Left colon (tissue), 2 donors: ENCODE results near the gene LYL1. TPM values are rescaled to one million over a fixed set of nuclear protein-coding genes. Genes with fewer than 3 reads are reported as not detected.
A peak's percentile ranks its signal among the peaks of the same experiment; 100 is the strongest.

ENCODE experiments used
- ATAC-seq: fragments of 200-7000 bp; cut with Tn5 transposase; one replicate; pipeline ENCODE4 v1.9.1; 2020; ENCODE audit warnings: mild to moderate bottlenecking, moderate library complexity
- DNase-seq, 2 donors: peaks; one replicate each; pipeline ENCODE4 v3.0.0-alpha.2; 2020
- intact Hi-C, 2 donors: fragments of 100-400 bp; cut with DNase I in 1 of 2; cut with micrococcal nuclease in 1 of 2; formaldehyde crosslinking; loops; one replicate each; pipeline versions ENCODE4 v1.11.2 to v1.14.0; 2022; cut with DNase I, micrococcal nuclease
- total RNA-seq, 2 donors: library from RNA; stranded (reverse); fragmentation: NEBNext Ultra II Directional; extraction: Animal tissue kit (Norgen Biotek cat#: 25700); gene quantifications; one replicate each; pipeline ENCODE4 v1.2.1, GENCODE V29; 2021
- donor health status: DM: no; HTN: no; CAD: no.
- donor health status: DM: yes; HTN: yes; CAD: no.

The LYL1 gene
- total RNA-seq, 2 donors from 2014 or later = 2.0 to 4.5 TPM

- intact Hi-C loops = loop anchor here in 1 of 2 donors (10.0 kb wide), 1 partner anchor 113 kb away; no protein-coding TSS in a partner anchor
- DNase-seq = peak in 1 of 2 donors; percentile 63
- ATAC-seq = no peak
These were observed 5.0 kb downstream of the LYL1 start for GRCh38 chr19:13097463-13098258.

- DNase-seq (no peak), ATAC-seq (no peak)
- intact Hi-C loops = loop anchor here in 1 of 2 donors (10.0 kb wide), 1 partner anchor 112 kb away; no protein-coding TSS in a partner anchor
These were observed 5.6 kb downstream of the LYL1 start for GRCh38 chr19:13097033-13097462.

DNA sequence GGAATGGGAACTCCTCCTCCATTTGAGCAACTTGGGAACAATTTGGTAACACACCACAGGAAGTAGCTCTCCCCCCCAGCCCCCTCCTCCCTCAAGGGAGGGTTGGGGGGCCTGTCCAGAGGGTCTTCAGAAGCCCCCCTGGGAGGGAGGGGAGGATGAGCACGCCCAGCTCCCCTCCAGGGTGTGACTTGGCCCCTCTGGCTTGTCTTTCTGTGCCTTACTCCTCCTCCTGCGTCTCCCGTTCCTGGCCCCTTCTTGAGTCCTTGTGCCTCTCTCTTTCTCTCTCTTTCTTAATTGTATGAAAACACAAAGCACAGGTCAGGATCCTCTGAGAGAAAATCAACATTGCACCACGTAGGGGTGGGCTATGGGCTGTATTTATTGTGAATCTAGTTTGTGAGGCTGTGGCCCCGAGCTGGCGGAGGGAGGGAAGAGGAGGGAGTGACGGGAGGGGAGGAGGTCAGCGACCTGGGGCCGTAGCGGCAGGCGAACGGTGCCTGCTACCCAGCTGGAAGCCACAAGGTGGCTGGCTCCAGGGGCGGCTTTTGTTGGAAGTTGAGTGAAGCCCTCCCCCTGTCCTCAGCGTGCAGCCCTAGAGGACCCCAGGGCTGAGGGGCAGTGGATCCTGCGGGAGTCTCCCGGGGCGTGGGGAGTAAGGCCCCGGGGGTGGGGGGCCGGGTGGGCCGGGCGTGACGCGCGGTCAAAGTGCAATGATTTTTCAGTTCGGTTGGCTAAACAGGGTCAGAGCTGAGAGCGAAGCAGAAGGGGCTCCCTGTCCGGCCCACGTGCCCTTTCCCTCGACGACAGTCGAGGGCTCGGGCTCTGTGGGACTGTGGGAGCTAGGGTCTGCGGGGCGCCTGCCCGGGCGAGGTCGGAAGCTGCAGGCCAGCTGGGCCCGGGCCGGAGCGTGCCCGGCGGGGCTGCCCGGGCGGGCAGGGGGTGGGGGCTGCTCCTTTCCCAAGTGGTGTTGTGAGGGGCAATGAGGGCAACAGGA is 6.4 kb downstream of the LYL1 start:
- ATAC-seq = no peak
- peak in 1 of 2 donors; percentile 38 for DNase-seq
- intact Hi-C loops = loop anchor here in 1 of 2 donors (10.0 kb wide), 1 partner anchor 111 kb away; no protein-coding TSS in a partner anchor

- ATAC-seq = no peak
- peak in 1 of 2 donors; percentile 46 for DNase-seq
- intact Hi-C loops = loop anchor here in 1 of 2 donors (10.0 kb wide), 1 partner anchor 111 kb away; no protein-coding TSS in a partner anchor
These were observed 7.3 kb downstream of the LYL1 start for GRCh38 chr19:13095393-13095784.

GRCh38 chr19:13094771-13095392 is 7.8 kb downstream of the LYL1 start:
- intact Hi-C loops = loop anchor here (5.0 to 10.0 kb wide), 2 partner anchors 110 to 113 kb away; no protein-coding TSS in a partner anchor
- ATAC-seq (no peak), DNase-seq (peak in 1 of 2 donors; percentile 40)

DNA sequence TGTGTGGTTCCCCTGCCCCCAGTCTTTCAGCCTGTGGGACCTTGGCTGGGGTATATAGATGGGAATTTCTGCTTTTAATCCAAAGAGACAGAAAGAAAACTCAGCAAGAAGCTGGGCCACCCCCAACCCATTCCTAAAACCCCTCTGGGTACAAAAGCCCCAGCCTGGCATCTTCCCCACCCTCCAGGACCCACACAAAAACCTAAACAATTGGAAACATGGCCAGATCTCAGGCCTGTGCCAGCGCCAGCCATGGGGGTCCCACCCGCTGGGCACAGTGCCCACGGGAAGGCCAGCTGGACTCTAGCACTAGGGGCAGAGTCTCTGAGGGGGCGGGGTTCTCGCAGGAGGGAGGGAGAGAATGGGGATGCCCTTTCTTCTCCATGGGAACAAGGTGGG is 8.6 kb downstream of the LYL1 start:
- peak in 1 of 2 donors; percentile 48 for DNase-seq

DNA sequence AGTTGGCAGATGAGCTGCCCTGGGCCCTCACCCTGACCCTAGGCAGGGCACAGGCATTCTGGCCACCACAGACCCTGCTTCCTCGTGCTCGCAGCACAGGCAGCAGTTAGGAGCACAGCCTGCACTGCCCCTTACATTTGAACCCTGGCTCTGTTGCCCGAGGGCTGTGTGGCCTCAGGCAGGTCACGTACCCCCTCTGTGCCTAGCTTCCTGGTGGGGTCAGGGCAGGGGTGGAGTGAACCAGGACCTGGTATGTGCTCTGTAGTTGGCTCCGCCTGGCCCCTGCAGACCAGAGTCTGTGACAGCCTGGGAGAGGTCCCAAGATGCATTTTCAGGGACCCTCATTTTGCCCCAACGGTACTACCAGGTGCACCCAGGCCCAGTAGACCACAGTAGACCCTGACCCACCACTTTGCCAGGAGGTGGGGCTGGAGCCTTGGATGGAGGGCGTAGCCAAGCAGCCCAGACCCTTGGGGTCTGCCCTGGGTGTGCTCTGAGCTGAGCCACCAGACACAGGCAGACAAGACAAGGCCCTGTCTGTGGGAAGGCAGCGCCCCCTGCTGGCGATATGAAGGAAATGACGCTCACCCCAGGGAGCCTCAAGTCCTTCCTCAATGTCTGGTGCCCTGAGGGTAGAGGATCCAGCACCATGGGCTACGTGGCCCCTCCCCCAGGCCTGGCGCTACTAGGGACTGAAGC is 9.1 kb downstream of the LYL1 start:
- ATAC-seq = peak; percentile 74
- peak; percentile 75 to 82 for DNase-seq
- intact Hi-C loops = loop anchor here (5.0 to 10.0 kb wide), 2 partner anchors 109 to 111 kb away; no protein-coding TSS in a partner anchor

More for the DNA sequence above, 8.6 kb downstream of the LYL1 start:
- peak; percentile 19 for ATAC-seq
- intact Hi-C loops = loop anchor here (5.0 to 10.0 kb wide), 2 partner anchors 109 to 112 kb away; no protein-coding TSS in a partner anchor

DNA sequence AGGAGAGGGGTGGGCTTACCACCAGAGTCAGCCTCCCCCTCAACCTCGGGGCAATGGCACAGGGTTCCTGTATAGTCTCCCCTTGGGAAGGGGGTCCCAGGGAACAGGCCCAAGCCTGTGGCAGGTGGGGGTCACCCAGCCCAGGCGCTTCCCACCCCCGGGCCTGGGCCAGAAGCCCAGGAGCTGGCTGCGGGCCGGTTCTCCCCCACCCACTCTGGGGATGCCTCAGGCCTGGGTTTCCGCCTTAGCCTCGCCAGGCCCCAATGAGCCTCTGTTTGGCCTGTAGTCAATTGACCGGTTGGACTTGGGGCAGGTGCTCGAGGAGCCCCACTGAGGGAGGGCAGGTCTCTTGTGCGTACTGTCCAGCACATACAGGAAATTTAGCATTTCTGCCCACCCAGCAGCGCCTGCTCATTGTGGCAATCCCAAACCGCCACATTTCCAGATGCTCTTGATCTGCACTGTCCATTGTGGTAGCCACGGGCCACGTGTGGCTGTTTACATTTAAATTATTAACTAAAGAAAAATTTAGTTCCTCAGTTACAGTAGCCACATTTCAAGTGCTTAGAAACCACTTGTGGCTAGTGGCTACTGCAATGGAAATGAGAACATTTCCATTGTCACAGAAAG is 9.9 kb downstream of the LYL1 start:
- no peak for DNase-seq
- intact Hi-C loops = loop anchor here (5.0 to 10.0 kb wide), 2 partner anchors 108 to 110 kb away; no protein-coding TSS in a partner anchor
- ATAC-seq = no peak

- intact Hi-C loops = loop anchor here (5.0 to 10.0 kb wide), 2 partner anchors 107 to 110 kb away; no protein-coding TSS in a partner anchor
- ATAC-seq (no peak), DNase-seq (no peak)
These were observed 10.5 kb downstream of the LYL1 start for GRCh38 chr19:13092158-13092543.

DNA sequence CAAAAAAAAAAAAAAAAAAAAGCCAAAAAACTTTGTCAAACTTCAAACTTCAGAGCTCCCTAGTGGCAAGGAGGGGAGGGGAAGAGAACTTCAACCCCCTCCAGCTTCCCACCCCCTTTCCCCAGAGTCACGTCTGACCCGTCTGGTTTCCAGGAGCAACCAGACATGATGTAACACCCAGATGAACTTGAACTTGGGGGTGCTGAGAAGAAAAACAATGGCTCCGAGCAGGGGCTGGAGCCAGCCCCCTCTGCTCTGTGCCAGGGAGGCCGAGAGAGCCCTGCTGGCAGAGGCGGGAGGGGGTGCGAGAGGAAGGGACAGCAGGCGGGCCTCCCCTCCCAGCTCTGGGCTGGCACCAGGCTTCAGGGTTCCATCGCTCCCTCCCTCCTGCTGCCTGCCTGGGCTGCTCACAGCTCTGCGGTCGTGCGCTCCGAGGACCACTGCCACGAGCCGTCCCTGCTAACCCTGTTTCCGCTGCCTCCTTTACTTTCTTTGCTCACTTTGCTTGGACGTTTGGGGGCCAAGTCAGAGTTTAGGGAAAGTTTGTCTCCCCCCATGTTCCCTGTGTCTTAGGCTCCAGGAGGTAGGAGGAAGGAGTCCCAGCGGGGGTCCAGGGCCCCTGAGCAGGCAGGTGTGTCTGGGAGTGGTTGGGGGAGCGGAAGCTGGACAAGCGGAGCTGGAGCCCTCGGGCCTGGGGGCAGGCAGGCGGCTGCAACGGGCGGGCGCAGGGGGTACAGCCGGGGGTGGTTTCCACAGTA is 11.1 kb downstream of the LYL1 start:
- ATAC-seq (no peak), DNase-seq (no peak)
- intact Hi-C loops = loop anchor here (5.0 to 10.0 kb wide), 2 partner anchors 107 to 109 kb away; no protein-coding TSS in a partner anchor

DNA sequence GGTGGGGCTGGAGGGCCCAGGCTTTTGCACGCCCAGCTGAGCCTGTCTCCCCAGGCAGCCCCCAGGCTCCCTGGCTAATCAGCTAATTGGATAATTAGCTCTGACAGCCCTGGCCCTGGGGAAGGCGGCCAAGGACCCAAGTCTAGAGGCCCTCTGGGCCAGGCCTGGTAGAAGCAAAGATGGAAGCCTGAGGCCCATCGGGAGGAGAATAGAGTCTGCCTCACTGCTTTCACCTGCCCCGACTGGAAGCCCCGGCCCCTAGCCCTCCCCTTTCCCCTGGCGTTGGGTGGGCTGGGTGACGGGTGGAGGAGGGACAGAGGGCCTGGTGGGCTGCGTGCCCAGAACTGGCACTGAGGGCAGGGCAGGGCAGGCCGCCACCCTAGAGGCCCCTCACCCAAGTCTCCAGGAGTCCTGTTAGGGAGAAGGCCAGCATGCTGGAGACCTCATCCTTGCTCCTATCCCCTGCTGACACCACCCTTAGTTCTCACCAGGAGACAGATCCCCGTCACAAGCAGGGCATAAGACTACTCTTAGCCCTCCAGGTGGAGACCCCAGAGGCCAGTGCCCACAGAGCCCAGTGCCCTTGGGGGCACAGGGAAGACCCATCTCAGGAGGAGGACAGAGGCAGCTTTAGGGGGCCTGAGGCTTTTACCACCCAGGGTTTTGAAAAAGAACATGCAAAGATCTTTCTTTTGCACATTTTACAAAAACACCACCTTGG is 12.0 kb downstream of the LYL1 start:
- intact Hi-C loops = loop anchor here (5.0 to 10.0 kb wide), 2 partner anchors 106 to 108 kb away; no protein-coding TSS in a partner anchor

DNA sequence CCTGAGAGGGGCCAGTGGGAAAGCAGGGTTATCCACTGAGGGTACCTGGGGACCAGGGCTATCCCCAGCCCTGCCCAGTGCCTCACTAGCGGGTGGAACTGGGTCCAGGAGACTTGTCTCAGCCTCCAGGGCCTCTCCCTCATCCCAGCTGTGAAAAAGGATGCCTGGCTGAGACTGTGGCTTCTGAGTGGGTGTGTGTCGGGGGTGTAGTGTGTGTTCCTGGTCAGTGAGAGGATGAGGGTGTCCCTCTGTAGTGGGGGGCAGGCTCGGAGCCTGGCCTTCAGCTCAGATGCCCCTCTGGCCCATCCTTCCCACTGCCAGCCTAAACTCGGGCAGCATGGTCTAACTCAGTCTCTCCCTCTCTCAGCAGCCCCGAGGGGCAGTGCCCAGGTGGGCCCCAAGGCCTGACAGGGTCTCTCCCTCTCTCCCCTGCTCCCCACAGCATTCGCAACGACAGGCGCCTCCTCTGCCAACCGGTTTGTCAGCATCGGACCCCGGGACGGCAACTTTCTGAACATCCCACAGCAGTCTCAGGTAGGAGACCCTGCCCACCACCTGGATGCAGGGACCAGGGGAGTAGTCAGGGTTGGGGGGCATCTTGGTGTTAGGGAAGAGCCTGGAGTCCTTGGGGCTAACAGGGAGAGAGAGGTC is 12.7 kb downstream of the LYL1 start:
- intact Hi-C loops = loop anchor here (5.0 to 10.0 kb wide), 2 partner anchors 105 to 108 kb away; no protein-coding TSS in a partner anchor
- ATAC-seq (no peak), DNase-seq (no peak)

More for the DNA sequence above, 12.0 kb downstream of the LYL1 start:
- ATAC-seq = no peak
- DNase-seq = no peak

GRCh38 chr19:13089139-13089856 is 13.4 kb downstream of the LYL1 start:
- intact Hi-C loops = no loop called here
- no peak for ATAC-seq
- no peak for DNase-seq

DNA sequence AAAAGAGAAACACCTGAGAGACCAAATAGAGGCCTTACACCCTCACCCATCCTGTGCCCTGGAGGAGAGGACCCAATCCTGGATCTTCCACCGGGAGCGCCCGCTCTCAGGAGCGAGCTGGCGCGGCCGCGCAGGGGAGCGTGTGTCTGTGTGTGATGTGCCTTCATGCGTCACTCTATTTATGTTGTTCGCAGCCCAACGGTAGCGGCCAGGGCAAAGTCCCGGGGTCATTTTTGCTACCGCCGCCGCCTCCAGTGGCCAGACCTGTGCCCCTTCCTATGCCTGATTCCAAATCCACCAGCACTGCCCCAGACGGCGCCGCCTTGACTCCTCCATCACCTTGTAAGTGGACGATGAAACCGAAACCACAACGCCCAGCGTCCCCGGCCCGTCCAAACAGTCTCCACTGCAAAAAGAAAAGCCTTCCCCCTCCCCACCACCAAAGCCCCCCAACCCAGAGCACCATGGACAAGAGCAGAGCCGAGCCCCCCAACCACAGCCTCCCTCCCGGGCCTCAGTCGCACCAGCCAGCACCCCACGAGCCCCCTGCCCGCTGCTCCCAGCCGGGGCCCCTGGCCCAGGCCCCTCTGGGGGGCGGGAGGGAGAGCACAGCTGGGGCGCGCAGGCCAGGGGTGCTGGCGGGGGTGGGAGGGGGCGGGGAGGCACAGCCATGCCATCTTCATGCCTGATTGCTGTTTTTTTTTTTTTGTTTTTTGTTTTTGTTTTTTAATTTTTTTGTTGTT is 14.7 kb downstream of the LYL1 start:
- intact Hi-C loops = no loop called here
- DNase-seq (no peak), ATAC-seq (no peak)
